NCI-H748 (cell line): Measurements from ENCODE around the gene PCSK2.
A peak's percentile ranks its signal among the peaks of the same experiment; 100 is the strongest.

Experiments
- DNase-seq: peaks from one replicate; lab custom pipeline; 2025; ENCODE audit not compliant: unreplicated experiment; lab: John Stamatoyannopoulos, UW

Gene PCSK2

GRCh38 chr20:17441745-17442144 lies 214.9 kb downstream of the PCSK2 start:
- DNase-seq, result no peak

GRCh38 chr20:17442588-17442987 lies 215.7 kb downstream of the PCSK2 start:
- peak; percentile 39 for DNase-seq

DNA sequence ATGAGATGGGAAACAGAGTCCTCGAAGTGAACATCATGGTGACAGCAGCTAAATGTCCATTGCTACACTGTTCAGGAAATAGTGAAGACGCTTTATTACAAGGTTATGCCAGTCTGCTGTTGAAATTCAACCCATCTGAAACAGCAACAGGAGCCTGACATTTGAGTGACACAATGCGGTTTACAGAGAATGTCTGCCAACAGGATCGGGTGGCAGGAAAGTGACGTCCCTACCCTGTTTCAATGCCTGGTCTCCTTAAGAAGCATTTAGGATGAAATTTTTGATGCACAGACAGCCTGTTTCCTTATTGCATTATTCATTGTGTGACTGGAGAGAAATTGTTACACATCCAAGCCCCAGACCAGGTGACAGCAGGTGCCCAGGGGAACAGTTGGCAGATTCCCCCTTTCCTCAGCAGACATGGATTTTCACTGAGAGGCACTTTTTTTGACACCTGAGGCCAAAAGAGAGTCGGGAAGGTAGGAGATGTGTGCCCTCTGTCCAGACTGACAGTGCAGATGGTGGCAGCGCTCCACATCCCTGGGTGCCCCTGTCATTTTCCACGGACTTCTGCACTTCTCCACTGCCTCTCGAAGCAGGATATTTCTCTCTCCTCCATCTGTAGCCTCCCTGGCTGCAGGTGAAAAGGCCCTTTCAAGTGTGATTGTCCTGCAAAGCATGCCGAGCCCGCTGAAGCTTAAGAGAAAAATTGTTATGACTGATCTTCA lies 216.5 kb downstream of the PCSK2 start:
- DNase-seq, result no peak

- no peak for DNase-seq
Observed at GRCh38 chr20:17444091-17444490, 217.3 kb downstream of the PCSK2 start.

DNA sequence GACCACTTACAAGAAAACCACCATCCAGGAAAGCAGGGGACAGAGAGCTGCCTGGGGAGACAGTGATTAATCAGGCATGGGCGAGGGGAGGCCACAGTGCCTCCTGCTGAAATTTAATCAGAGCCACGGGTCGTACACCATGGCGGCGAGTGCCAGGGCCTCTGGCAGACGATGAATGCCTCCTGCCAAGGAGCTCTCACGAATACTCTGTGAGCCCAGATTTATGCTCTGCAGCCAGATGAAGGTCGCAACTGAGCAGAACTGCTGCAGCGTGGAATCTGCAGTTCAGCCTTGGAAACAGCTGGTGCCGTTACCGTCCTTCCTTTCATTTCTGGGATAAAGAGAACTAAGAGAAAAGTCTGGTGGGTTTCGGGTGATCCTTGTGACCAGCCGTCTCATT lies 218.7 kb downstream of the PCSK2 start:
- DNase-seq, result no peak

- no peak for DNase-seq
Observed at GRCh38 chr20:17446171-17446570, 219.3 kb downstream of the PCSK2 start.

GRCh38 chr20:17448071-17448470 lies 221.2 kb downstream of the PCSK2 start:
- no peak for DNase-seq

DNA sequence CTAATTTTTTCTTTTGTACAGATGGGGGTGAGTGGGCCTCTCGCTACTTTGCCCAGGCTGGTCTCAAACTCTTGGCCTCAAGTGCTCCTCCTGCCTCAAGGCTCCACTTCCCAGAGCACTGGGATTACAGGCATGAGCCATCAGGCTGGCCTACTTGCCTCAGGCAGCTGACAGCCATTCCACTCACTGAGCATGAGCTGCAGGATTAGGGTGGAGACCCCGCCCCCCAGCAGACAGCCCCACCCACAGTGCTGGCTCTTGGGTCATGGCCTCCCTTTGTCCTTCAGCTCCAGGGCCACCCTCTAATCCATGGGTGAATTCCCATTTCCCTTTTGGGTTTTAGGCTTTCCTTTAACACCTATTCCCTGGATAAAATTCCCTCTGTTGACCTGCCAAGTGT lies 222.2 kb downstream of the PCSK2 start:
- no peak for DNase-seq

GRCh38 chr20:17452441-17452840 lies 225.6 kb downstream of the PCSK2 start:
- DNase-seq, result no peak

DNA sequence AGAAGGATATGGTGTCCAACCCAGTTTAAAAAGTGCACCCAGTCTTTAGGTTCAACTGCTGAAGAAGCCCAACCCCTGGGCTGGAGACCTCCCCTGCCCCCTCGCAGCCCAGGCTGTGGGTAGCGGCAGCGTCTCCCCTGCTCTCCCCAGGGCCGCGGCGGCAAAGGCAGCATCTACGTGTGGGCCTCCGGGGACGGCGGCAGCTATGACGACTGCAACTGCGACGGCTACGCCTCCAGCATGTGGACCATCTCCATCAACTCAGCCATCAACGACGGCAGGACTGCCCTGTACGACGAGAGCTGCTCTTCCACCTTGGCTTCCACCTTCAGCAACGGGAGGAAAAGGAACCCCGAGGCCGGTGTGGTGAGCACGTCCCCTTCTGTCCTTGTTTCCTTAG lies 226.8 kb downstream of the PCSK2 start:
- DNase-seq, result no peak

- DNase-seq, result no peak
Observed at GRCh38 chr20:17456279-17456678, 229.4 kb downstream of the PCSK2 start.

DNA sequence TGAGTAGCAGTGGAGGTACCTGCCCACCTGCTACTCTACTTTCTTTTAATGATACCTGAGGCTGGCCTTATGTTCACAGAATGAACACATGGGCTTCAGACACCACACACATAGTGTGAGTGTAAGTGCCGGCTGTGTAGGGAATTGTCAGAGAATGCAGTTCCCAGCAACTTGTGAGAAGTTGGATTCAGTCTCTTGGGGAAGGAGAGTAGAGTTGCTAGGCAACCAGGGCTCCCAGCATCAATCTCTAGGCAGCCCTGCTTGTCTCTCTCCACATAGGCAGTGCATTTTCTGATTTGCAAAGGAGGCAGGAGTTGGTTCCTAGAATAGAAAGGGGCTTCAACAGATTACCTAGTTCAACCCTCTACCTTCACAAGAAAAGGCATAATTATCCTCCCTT lies 230.2 kb downstream of the PCSK2 start:
- DNase-seq, result no peak

DNA sequence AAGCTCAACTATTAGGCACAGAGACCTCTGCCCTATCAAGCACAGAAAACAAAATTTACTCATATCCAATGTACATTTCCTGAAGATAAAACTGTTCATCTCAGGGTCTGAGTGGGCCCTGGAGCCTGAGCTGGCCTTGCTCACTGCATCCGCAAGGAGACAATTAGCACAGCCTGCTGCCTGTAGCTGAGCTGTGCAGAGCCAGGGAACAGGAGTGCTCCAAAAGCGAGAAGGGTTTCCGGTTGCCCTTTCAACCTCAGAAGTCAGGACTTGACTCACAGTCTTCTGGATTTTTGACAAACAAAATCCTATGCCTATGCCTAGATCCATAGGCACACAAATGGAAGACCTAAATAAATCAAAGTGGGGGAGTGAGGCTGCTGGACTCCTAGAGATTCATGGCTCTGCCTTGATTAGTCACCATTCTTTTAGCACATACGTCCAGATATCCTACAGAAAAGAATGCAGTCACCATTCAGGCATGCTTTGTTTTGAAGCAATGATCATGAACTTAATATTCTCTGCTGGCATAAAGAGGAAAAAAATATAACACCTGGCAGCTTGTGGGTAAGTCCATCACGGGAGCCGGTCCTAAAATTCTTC lies 230.8 kb downstream of the PCSK2 start:
- no peak for DNase-seq

- no peak for DNase-seq
Observed at GRCh38 chr20:17460119-17460518, 233.3 kb downstream of the PCSK2 start.

DNA sequence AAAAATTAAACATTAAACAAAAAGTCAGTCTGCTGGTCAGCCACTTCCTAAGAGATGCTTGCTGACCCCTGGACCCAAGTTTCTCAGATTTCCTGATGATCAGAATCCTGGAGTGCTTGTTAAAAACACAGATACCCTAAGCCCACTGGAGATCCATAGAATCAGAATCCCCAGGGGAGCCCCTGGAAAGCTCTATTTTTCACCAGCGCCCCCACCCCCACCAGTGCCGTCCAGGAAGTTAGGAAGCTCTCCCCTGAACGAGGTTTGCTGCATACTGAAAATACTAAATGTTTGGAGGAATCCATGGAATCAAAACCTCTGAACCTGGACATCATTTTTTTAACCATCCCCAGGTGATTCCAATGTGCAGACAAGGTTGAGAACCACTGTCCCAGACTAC lies 235.1 kb downstream of the PCSK2 start:
- DNase-seq, result no peak

DNA sequence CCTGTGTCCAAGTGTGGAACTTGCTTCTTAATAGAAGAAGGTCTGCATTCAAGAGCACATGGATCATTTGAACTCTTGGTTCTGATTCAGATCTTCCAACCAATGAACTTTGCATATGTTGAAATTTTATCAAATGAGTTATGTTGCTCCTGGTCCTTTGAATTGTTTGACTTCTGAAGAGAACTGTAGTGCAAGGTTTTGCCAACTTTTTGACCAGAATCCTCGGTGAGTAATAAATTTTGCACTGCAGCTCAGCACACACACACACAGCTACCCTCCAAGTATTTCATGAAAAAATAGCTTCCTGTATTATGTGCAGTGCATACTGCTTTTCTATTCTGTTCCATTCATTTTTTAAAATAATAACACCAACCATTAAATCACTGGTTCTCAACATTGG lies 236.9 kb downstream of the PCSK2 start:
- DNase-seq, result no peak

GRCh38 chr20:17465236-17465635 lies 238.4 kb downstream of the PCSK2 start:
- no peak for DNase-seq

DNA sequence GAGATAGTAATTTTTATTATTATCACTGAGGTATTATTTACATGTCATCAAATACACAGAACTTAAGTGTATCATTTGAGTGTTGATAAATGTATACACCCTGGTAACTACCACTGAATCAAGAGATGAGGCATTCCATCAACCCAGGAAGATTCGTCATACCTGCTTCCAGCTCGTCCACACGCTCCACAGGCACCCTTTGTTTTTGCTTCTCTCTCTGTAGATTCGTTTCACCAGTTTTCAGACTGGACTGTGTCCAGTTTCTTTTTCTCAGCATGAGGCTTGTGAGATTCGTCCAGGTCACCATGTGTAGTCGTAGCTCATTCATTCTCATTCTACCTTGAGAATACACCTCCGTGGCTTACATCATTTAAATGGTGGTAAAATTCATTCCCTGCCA lies 239.8 kb downstream of the PCSK2 start:
- DNase-seq, result no peak

DNA sequence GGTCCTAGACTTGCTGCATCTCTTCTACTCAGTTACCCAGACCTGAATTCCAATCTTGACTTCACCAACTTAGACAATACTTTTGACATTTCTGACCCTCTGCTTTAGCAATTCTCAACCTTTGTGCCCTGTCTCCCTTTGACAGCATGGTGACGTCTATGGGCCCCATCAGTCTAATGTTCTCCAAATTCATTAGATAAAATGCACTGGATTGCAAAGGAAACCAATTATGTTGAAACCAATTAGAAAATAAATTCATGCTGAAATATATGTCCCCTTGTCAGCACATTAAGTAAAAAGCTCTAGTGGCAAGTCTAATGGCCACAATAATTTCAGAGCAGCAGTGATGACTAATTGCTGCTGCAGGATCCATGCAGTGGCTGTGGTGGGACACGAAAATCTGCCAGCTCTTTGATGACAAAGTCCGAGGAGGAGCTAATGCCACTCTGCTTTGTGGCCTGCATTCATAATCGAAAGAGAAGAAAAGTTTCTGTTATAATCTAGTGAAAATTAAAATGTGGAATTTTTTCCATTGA lies 240.3 kb downstream of the PCSK2 start:
- no peak for DNase-seq

DNA sequence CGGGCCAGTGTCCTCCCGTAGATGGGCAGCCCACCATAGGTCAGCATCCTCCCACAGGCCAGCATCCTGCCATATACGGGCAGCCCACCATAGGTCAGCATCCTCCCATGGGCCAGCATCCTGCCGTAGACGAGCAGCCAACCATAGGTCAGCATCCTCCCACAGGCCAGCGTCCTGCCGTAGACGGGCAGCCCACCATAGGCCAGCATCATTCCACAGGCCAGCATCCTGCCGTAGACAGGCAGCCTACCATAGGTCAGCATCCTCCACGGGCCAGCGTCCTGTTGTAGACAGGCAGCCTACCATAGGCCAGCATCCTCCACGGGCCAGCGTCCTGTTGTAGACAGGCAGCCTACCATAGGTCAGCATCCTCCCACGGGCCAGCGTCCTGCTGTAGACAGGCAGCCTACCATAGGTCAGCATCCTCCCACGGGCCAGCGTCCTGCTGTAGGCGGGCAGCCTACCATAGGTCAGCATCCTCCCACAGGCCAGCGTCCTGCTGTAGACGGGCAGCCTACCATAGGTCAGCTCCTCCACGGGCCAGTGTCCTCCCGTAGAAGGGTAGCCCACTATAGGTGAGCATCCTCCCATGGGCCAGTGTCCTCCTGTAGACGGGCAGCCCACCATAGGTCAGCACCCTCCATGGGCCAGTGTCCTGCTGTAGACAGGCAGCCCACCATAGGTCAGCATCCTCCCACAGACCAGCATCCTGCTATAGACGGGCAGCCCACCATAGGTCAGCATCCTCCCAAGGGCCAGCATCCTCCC lies 241.4 kb downstream of the PCSK2 start:
- DNase-seq, result no peak

DNA sequence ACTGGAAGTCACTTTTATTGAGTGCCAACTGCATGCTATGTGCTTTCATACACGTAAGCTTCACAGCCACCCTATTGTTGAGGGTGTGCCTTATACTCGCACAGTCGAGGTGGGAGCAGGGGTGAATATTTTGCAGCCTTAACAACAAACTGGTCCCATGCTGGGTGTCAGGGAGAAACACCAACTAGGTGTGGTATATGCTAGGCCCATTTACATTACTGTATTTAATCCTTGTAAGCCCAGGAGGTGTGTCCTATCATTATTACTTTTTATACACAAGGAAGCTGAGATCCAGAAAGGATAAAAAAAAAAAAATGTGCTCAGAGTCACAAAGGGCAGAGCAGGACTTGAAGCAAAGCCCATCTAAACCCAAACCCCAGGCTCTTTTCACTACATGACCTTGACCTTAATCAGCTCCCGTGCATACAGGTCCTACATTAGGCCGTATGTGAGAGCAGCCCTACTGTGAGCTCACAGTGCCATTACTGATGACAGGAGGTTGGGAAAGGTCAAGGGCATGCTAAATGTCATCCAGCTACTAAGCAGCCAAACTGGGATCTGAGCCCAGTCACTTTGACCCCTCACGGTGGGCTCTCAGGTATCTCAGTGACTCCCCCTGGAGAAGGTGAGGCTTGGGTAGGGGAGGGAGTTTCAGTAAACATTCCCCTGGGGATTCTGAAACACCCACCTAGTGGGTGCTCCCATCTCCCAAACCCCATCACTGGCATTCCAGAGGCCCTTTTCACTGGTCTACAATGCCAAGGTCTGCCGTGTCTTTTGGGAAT lies 242.6 kb downstream of the PCSK2 start:
- no peak for DNase-seq
